ENCODE results near the gene GUCY2C.

DNA sequence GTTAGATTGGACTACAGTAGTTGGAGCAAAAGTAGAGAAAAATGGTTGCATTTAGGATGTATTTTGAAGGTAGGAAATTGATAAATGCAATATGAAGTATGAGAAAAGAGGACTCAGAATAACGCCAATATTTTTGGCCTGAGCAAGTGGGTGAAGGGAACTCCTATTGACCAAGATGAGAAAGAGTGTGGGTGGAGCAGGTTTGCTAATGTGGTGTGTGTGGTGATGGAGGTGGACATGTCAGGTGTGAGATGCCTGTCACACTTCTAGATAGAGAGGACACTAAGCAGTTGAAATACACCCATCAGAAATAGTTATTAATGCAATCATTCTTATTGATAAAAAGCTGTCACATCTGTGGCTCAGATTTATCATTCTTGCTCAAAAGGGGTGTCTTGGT is 7.3 kb downstream of the GUCY2C start:
- TF ChIP-seq, protein P1, sequence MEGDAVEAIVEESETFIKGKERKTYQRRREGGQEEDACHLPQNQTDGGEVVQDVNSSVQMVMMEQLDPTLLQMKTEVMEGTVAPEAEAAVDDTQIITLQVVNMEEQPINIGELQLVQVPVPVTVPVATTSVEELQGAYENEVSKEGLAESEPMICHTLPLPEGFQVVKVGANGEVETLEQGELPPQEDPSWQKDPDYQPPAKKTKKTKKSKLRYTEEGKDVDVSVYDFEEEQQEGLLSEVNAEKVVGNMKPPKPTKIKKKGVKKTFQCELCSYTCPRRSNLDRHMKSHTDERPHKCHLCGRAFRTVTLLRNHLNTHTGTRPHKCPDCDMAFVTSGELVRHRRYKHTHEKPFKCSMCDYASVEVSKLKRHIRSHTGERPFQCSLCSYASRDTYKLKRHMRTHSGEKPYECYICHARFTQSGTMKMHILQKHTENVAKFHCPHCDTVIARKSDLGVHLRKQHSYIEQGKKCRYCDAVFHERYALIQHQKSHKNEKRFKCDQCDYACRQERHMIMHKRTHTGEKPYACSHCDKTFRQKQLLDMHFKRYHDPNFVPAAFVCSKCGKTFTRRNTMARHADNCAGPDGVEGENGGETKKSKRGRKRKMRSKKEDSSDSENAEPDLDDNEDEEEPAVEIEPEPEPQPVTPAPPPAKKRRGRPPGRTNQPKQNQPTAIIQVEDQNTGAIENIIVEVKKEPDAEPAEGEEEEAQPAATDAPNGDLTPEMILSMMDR (conservative IDR thresholded peaks at IDR 0.05), result no peak
- no peak for TF ChIP-seq ZFX (IDR thresholded peaks at IDR 0.05)

All from C4-2B (cell line).